Measurements from ENCODE around the gene HKDC1. TPM values are rescaled to one million over a fixed set of nuclear protein-coding genes. Genes with fewer than 3 reads are reported as not detected.
"Not testable (repeated sequence)": the region's sequence is repeated elsewhere in the genome, so short reads cannot be mapped to it uniquely, and the experiment has no call there.

Gene HKDC1
- total RNA-seq, 1 experiment from 2014 or later, result 35.3 TPM

DNA sequence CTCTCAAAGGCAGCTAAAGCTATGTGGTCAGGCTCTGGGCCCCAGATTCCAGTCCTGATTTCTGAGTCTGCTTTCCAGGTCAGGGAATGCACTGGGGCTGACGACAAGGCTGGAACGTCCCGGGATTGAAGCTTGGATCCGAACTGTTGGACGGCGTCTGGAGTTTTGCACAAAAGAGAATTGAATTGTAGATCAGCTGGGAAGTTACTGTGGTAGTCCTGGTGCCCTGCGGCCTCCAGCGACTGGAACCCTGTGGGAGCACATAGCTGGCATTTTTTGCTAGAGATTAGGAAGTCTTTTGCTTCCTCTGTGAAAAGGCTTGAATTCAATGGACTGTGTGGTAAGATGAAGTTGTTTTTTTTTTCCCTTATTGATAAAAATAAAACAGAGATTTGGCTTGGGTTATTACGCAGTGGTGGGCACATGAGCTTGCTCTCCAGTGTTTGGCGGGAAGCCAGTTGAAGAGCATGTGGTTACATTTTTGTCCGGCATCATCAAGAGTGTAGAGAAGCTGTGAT, 58.4 kb downstream of the HKDC1 start, which contains the start of gene HK1:
HK1 (plus strand) TSS at position 51 of the 518 bp plus-strand sequence.
- no peak for DNase-seq (ENCODE audit: low spot score)

DNA sequence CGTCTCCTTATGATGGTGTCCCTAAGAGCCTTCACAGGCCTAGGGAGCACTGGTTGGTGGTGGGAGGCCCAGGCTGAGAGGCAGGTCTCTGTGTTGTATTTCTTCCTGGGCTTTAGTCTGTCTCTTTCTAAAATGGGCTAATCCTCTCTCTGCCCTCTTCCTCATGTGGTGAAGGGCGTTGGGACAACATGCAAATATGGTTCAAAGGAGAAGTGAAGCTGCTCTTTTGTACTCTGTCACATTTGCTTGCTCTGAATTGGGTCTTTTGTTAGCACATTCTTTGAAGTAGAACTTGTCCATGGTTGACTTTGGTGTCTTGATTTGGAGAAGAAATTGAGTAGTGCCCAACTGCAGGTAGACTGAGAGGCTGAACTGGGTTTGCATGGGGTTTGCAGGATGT, 59.0 kb downstream of the HKDC1 start:
- no peak for DNase-seq (ENCODE audit: low spot score)

DNA sequence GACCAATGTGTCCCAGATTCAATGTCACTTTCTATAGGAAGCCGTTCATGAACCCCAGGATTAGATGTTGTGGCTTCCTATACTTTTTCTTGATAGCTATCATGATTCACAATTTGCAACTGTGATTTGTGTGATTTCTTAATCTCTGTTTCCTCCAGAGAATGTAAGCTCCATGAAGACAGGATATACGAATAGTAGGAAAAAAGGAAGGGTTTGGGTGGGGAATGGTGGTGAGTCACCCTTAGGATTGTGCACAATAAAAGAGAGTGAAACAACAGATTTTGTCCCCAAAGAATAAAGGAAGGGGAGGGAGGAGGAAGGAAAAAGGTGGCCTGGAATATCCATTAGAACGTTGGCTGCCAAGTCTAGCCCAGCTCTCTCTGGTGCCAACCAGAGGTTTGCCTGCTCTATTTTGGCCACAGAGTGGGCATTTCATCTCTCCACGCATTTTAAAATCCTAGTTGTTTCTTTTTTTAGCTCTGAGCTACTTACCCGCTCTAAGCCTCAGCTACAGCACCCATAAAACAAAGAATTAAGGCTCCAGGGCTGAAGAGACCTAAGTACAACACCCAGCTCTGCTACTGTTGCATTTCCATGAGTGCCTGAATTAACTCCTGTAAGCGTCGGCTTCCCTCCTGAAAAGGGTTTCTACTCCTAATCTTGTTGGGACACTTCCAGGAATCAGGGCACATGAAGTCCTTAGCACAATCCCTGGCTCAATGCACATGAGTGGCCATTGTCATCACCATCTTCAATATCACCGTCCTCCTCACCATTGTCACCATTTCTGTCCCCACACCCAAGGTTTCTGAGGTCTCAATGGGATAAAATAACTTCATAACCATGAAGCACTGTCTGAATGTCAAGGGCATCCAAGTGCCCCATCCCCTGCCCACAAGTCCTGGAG, 61.6 kb downstream of the HKDC1 start:
- DNase-seq (ENCODE audit: low spot score), result no peak

DNA sequence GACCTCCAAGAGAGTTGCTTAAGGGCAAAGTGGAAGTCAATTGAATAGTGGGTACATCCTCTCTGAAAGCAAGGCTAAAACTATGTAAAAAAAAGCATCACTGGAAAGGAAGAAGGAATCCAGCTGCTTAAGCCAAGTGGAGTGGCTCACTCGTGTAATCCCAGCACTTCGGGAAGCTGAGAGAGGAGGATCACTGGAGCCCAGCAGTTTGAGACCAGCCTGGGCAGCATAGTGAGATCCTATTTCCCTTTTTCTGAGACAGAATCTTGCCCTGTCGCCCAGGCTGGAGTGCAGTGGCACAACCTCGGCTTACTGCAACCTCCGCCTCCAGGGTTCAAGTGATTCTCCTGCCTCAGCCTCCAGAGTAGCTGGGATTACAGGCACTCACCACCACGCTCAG, 64.3 kb downstream of the HKDC1 start:
- DNase-seq (ENCODE audit: low spot score), result not testable (repeated sequence)

DNA sequence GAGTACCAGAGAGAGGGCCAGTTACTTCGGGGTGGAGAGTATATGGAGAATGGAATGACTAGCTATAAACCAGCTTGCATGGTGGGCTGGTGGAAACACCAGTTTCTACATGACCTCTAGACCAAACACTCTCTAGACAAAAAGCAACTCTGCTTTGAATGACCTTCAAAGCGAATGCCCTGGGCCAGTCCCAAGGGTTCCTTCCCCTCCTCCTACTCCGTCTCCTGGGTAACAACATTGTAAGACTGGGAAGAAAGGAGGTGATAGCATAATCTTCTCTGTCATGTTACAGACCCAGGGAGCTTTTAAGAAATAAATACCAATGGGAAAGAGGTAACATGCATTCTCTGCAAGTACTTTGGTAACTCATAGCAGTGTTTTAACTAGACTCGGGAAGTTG, 65.6 kb downstream of the HKDC1 start:
- no peak for DNase-seq (ENCODE audit: low spot score)

DNA sequence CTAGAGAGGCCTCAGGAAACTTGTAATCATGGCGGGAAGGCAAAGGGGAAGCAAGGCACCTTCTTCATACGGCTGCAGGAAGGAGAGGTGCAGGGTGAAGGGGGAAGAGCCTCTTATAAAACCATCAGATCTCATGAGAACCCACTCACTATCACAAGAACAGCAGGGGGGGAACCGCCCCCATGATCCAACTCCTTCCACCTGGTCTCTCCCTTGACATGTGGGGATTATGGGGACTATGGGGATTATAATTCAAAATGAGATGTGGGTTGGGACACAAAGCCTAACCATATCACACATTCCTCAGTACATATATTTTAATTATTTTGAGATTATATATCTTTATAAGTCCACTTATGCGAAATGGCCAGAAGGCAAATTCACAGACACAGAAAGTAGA, 67.0 kb downstream of the HKDC1 start:
- no peak for DNase-seq (ENCODE audit: low spot score)

DNA sequence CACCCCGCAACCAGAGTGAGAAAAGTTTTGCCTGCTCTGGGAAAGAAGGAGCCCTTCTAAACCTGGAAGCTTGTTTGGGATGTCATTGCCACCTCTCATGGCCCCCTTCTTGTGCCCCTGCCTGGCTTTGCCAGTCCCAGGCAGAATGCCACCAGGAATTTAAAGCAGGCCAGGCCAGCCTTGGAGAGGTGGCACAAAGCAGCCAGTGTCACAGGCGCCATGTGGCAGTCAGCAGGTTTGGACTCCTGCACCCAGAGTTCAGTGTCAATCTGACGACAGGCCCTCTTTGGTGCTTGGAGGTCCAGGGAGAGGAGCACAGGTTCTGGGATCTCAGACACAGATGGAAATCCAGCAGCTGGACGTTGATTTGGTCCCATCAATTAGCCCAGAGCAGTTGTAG, 70.9 kb downstream of the HKDC1 start:
- no peak for DNase-seq (ENCODE audit: low spot score)

DNA sequence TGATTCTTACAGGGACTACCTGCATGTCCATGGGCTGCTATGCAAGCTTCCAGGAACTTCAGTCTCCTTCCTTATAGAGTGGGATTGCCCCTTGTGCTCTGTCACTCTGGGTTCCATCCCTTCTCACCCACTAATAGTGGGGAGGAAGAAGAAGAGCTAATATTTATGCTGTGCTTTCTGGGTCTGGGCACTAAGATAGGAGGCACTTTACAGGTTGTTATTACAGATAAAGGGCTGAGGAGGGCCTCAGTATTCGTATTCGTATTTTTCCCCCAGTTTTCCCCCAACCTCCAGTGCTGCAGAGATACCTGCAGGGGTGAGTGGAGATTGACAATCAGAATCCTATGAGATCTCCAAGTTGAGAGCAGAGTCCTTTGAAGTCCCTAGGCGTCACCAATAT, 72.3 kb downstream of the HKDC1 start:
- no peak for DNase-seq (ENCODE audit: low spot score)

DNA sequence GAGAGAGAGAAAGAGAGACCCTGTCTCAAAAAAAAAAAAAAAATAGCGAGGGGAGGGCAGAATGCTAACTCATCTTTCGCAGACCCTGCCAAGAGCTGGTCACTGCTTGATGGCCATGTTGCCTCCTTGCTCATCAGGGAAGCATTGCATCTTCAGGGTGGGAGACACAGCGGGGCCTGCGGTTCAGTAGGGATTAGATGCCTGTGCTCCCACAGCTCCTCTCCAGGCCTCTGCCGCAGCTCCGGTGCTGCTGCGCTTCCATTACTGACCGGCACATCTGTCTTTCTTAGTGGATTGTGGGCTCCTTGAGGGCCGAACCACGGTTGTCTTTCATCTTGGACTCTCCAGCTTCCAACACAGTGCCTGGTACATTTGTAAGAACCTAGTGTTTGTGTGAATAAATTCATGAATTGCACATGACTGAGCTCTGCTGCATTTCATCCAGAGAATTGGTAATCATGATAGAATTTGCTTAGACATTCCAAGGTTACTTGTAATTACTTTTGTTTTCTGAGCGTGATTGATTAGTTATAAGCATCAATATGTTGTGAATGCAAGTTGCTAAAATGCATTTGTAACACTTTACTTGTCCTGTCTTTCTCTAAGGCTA, 75.0 kb downstream of the HKDC1 start:
- DNase-seq (ENCODE audit: low spot score), result no peak

DNA sequence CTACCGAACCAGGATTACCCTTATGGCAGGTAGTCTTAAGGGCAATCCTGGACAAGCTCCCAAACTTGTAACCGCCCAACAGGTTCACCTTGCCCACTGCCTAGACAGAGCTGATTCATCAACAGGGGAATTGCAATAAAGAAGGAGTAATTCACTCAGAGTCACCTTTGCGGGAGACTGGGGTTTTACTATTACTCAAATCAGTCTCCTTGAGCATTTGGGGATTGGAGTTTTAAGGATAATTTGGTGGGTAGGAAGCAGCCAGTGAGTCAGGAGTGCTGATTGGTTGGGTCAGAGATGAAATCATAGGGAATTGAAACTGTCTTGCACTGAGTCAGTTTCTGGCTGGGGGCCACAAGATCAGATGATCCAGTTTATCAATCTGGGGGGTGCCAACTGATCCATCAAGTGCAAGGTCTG, 83.5 kb downstream of the HKDC1 start:
- DNase-seq (ENCODE audit: low spot score), result peak; percentile 52

DNA sequence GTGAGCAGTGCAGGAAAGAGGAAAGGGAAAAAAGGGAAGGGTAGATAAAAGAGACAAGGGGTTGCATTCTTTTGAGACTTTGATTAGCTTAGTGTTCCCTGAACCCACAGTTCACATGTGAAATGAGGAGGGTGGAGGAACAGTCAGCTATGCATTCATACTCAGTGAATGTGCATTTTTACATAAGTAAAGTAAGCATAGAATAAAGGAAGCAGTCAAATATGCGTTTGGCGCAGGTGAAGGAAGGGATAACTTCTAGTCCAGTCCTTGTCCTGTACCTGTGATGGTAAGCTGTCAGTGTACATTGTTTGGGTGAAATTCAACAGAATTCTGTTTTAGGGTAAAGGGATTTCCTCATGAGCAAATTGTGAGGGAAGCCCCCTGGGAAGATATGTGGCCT, 86.3 kb downstream of the HKDC1 start:
- no peak for DNase-seq (ENCODE audit: low spot score)

DNA sequence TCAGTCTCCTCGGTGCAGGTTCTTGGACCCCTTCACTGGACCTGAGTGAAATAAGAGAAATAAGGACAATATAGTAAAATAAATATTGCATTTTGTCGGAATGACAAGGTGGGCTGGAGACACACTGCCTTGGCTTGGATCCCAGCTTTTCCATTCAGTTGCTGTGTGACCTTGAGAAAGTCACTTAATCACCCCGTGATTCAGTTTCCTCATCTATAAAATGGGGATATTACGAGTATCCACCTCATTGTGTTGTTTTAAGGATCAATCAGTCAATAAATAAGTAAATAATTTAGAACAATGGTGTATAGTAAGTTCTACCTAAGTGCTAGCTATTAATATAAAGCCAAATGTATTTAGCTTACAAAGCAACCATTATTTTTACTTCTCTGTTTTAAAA, 87.3 kb downstream of the HKDC1 start:
- no peak for DNase-seq (ENCODE audit: low spot score)

DNA sequence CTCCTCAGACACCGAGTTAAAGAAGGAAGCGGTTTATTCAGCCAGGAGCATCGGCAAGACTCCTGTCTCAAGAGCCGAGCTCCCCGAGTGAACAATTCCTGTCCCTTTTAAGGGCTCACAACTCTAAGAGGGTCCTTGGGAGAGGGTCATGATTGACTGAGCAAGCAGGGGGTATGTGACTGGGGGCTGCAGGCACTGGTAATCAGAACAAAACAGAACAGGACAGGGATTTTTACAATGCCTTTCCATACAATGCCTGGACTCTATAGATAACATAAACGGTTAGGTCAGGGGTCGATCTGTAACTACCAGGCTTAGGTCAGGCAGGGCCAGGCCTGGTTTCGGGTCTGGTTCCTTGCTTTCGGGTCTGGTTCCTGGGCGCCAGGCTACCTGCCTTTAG, 88.2 kb downstream of the HKDC1 start:
- DNase-seq (ENCODE audit: low spot score), result not testable (repeated sequence)

DNA sequence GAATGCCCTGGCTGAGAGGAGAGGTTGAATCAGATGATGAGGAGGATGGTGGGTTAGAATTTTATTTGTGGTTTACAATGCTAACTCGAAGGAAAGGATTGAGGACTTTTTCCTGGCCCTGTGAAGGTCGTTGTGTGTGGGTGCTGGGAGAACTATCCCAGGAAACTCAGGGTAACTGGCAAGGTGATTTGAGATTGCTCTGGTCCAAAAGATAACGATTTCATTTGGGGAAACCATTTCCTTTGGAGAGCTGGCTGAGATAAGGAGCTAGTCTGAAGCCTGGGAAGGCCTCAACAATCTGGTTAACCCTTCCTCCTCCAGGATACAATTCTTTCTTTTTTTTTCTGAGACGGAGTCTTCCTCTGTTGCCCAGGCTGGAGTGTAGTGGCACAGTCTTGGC, 91.2 kb downstream of the HKDC1 start:
- no peak for DNase-seq (ENCODE audit: low spot score)

DNA sequence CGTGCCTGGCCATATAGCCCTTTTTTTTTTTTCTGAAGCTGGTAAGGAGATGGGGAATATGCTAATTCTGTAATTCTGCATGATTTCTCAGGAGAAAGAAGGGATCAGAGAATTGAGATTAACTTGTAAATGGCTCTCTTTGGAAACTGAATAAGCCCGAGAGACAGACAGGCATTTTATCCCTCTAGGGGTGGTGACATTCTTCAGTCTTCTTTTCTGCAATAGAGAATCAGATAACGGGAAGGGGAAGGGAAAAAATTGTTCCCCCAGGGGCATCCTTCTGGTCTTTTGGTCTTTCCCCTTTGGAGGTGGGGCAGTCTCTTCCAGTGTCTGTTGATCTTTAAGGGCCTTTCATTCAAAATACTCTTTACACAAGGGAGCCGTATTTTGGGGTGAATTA, 92.4 kb downstream of the HKDC1 start:
- no peak for DNase-seq (ENCODE audit: low spot score)

DNA sequence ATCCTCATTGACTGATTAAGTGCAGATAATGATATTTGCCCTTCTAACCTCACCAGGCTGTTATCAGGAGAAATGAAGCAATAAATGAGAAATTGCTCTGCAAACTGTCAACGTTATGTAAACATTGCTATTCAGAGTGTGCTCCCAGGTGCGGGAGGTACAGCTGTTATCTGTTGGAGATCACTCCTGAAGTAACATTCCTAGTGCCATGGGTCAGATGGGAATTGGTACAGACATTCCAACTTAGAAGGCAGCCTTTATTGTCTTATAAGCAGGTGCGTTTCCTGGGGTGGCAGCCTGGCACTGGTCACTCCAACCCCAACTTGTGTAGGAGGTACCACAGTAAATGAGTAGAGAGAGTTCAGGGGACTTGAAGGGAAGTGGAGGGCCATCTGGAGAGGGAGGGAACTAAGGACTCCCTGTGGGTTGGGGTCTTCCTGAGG, 95.0 kb downstream of the HKDC1 start:
- DNase-seq (ENCODE audit: low spot score), result peak; percentile 30

DNA sequence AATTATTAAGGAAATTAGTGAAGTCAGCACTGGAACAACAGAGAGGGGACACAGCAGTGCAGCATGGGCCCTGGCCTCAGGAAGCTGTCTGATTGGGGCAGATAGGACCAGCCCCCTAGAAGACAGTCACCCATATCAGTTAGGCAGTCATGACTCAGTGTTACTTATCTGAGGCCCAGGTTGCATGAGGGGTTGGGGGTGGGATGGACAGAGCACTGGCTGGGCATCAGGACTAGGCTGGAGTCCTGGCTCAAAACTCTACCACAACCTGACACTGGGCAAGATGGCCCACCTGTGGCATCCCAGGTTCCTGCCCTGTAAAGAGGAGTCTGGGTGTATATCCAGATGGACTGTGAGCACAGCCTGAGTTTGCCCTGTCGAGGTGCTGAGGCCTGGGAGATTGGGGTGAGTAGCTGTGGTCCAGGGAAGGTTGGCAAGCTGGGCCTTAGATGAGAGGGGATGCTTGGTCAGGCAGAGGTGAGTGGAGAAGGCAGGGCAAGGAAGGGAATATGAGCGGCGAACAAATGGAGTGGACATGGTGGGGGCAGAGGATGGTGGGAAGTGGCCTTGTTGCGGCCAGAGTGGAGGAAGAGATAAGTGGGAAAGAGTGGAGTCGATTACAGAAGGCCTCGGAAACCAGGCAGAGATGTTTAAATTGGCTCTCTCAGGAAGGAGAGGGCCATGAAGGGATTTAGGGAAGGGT, 95.6 kb downstream of the HKDC1 start:
- peak; percentile 50 for DNase-seq (ENCODE audit: low spot score)

DNA sequence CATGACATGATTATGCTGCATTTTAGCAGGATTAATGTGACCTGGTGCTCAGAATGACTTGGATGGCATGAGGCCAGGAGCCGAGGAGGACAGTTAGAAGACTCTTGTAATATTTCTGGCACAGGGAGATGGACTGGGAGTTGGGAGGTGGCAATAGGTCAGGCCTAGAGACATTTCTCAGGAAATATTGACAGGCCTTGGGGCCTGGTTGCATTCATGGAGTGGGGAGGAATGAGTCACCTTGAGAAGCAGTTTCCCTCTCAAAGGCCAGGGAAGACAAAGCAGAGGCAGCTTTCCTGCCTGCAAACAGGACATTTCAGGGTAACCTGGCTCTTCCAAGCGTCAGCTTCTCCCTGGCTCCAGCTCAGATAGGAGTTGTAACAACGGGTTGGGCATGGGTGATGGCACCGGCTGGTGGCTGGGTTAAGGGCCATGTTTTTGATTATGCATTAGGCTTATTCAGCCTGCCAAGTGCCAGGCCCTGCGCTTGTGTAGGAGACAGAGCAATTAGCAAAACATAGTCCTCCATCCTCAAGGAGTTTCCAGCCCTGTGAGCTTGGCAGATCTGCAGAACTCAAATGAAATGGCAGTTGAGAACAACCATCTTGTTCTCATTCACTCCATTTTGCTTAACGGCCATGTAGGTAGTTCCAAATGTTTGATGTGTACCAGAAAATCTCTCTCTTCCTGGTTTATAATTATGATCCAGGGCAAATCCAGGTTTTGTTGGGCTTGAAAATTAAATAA, 96.4 kb downstream of the HKDC1 start:
- DNase-seq (ENCODE audit: low spot score), result peak; percentile 75
